Measurements from ENCODE around the gene ENSA. TPM values are rescaled to one million over a fixed set of nuclear protein-coding genes. Genes with fewer than 3 reads are reported as not detected.

Gene ENSA
- total and polyA plus RNA-seq, 2 donors from 2014 or later: 172 to 193 TPM

- H3K27ac ChIP-seq (ENCODE audit: low read depth in 2 of 2, low read length in 2 of 2): peak overlapping the region; percentile 100
- no peaks in the 10 kb centered on the region for H3K9me3 ChIP-seq (ENCODE audit: control insufficient read depth in 2 of 3, insufficient read depth in 1 of 3, low read length in 3 of 3)
- TF ChIP-seq CTCF (IDR thresholded peaks at IDR 0.05; ENCODE audit: borderline replicate concordance, extremely low read depth, insufficient read depth): no peak
- peaks cover 14 to 61% (median 36%) of the 10 kb centered on the region in 3 donors for H3K36me3 ChIP-seq (ENCODE audit: control insufficient read depth in 2 of 3, insufficient read depth in 3 of 3, low read length in 3 of 3)
- intact Hi-C loops (cut with DNase I): loop anchor here (10.0 kb wide), 1 partner anchor 48 kb away; the partner anchor contains the start of gene ENSA
- H3K9ac ChIP-seq (ENCODE audit: low read length in 3 of 3): peak overlapping the region; percentile 98 to 100 (median 98)
- peak overlapping the region; percentile 96 to 99 (median 97) for H3K4me3 ChIP-seq (ENCODE audit: low read length in 3 of 3)
- no peaks in the 10 kb centered on the region for H3K27me3 ChIP-seq (ENCODE audit: control insufficient read depth, insufficient read depth, low read length)
- DNase-seq (peak in 1 of 5 donors; percentile 39), FAIRE-seq (no peak)
- peaks cover 10 to 30% (median 18%) of the 10 kb centered on the region in 3 donors for H3K4me1 ChIP-seq (ENCODE audit: control insufficient read depth in 2 of 3, insufficient read depth in 2 of 3, low read depth in 1 of 3, low read length in 3 of 3)
These were observed 52.4 kb downstream of the ENSA start for GRCh38 chr1:150576794-150577556.

GRCh38 chr1:150576367-150576711 lies 53.1 kb downstream of the ENSA start:
- peaks cover 10 to 30% (median 18%) of the 10 kb centered on the region in 3 donors for H3K4me1 ChIP-seq (ENCODE audit: control insufficient read depth in 2 of 3, insufficient read depth in 2 of 3, low read depth in 1 of 3, low read length in 3 of 3)

GRCh38 chr1:150575518-150576366 lies 53.7 kb downstream of the ENSA start:
- no peaks in the 10 kb centered on the region for H3K9me3 ChIP-seq (ENCODE audit: control insufficient read depth in 2 of 3, insufficient read depth in 1 of 3, low read length in 3 of 3)
- DNase-seq (no peak), FAIRE-seq (no peak)
- peak overlapping the region; percentile 96 to 99 (median 97) for H3K4me3 ChIP-seq (ENCODE audit: low read length in 3 of 3)
- peak overlapping the region; percentile 71 to 100 for H3K27ac ChIP-seq (ENCODE audit: low read depth in 2 of 2, low read length in 2 of 2)
- H3K36me3 ChIP-seq (ENCODE audit: control insufficient read depth in 2 of 3, insufficient read depth in 3 of 3, low read length in 3 of 3): peaks cover 17 to 65% (median 36%) of the 10 kb centered on the region in 3 donors
- intact Hi-C loops (cut with DNase I): loop anchor here (10.0 kb wide), 1 partner anchor 49 kb away; the partner anchor contains the start of gene ENSA
- H3K4me1 ChIP-seq (ENCODE audit: control insufficient read depth in 2 of 3, insufficient read depth in 2 of 3, low read depth in 1 of 3, low read length in 3 of 3): peaks cover 10 to 30% (median 18%) of the 10 kb centered on the region in 3 donors
- no peaks in the 10 kb centered on the region for H3K27me3 ChIP-seq (ENCODE audit: control insufficient read depth, insufficient read depth, low read length)
- peak overlapping the region; percentile 98 to 100 (median 98) for H3K9ac ChIP-seq (ENCODE audit: low read length in 3 of 3)
- no peak for TF ChIP-seq CTCF (IDR thresholded peaks at IDR 0.05; ENCODE audit: borderline replicate concordance, extremely low read depth, insufficient read depth)

More at GRCh38 chr1:150576367-150576711, 53.1 kb downstream of the ENSA start:
- Histone ChIP-seq H3K9me3 (ENCODE audit: control insufficient read depth in 2 of 3, insufficient read depth in 1 of 3, low read length in 3 of 3) (no peaks in the 10 kb centered on the region), H3K27me3 (ENCODE audit: control insufficient read depth, insufficient read depth, low read length) (no peaks in the 10 kb centered on the region), H3K27ac (ENCODE audit: low read depth in 2 of 2, low read length in 2 of 2) (peak overlapping the region; percentile 100), H3K36me3 (ENCODE audit: control insufficient read depth in 2 of 3, insufficient read depth in 3 of 3, low read length in 3 of 3) (peaks cover 14 to 61% (median 36%) of the 10 kb centered on the region in 3 donors), H3K9ac (ENCODE audit: low read length in 3 of 3) (peak overlapping the region; percentile 98 to 100 (median 98)), H3K4me3 (ENCODE audit: low read length in 3 of 3) (peak overlapping the region; percentile 96 to 99 (median 97))
- DNase-seq: no peak
- no peak for FAIRE-seq
- TF ChIP-seq CTCF (IDR thresholded peaks at IDR 0.05; ENCODE audit: borderline replicate concordance, extremely low read depth, insufficient read depth): no peak
- intact Hi-C loops (cut with DNase I): loop anchor here (10.0 kb wide), 1 partner anchor 48 kb away; the partner anchor contains the start of gene ENSA
